Loucy (cell line): ENCODE data around the gene PIK3CG.

Source experiments
- H2AFZ ChIP-seq: fragments of 200-600 bp; sonication (generic); 2 replicates; pipeline ENCODE4 v1.6.0; 2016; ENCODE audit warnings: antibody characterized with exemption, mild to moderate bottlenecking, low read length, moderate library complexity
- H3F3A ChIP-seq: fragments of 200-600 bp; 2 replicates; pipeline ENCODE4 v1.6.0; 2016; ENCODE audit warnings: antibody characterized with exemption, low read depth, mild to moderate bottlenecking
- H3K27me3 ChIP-seq: fragments of 200-600 bp; sonication (generic); 2 replicates; pipeline ENCODE4 v1.6.1; 2014; ENCODE audit warnings: low read length, mild to moderate bottlenecking; ENCODE audit not compliant: insufficient read depth, poor library complexity, severe bottlenecking
- H3K36me3 ChIP-seq: fragments of 200-600 bp; sonication (generic); 2 replicates; pipeline ENCODE4 v1.6.1; 2016; ENCODE audit warnings: low read length; ENCODE audit not compliant: insufficient read depth
- H3K4me1 ChIP-seq: fragments of 200-600 bp; sonication (generic); 2 replicates; pipeline ENCODE4 v1.5.1; 2014; ENCODE audit warnings: low read length, mild to moderate bottlenecking; ENCODE audit not compliant: insufficient read depth, poor library complexity, severe bottlenecking
- H3K4me2 ChIP-seq: fragments of 200-600 bp; sonication (generic); 2 replicates; pipeline ENCODE4 v1.6.0; 2014; ENCODE audit warnings: antibody characterized with exemption, low read length, low read depth, mild to moderate bottlenecking; ENCODE audit not compliant: poor library complexity, severe bottlenecking
- H3K4me3 ChIP-seq: fragments of 200-600 bp; sonication (generic); 2 replicates; pipeline ENCODE4 v1.5.1; 2014; ENCODE audit warnings: low read length, mild to moderate bottlenecking, mixed read lengths; ENCODE audit not compliant: poor library complexity, severe bottlenecking
- H3K79me2 ChIP-seq: fragments of 200-600 bp; sonication (generic); 2 replicates; pipeline ENCODE4 v1.6.1; 2014; ENCODE audit warnings: low read length; ENCODE audit not compliant: insufficient read depth
- H3K9ac ChIP-seq: fragments of 200-600 bp; sonication (generic); 2 replicates; pipeline ENCODE4 v1.6.0; 2014; ENCODE audit warnings: mild to moderate bottlenecking, low read depth, low read length, moderate library complexity; ENCODE audit not compliant: poor library complexity, severe bottlenecking
- H3K9me2 ChIP-seq: fragments of 200-600 bp; sonication (generic); replicated peaks from 2 replicates; pipeline ENCODE4 v1.6.1; 2016; ENCODE audit warnings: low read depth, low read length, mixed read lengths
- H3K9me3 ChIP-seq: fragments of 200-600 bp; sonication (generic); 2 replicates; pipeline ENCODE4 v1.6.1; 2014; ENCODE audit warnings: mild to moderate bottlenecking, antibody characterized with exemption, low read length, low read depth; ENCODE audit not compliant: insufficient read depth
- H4K20me1 ChIP-seq: fragments of 200-600 bp; sonication (generic); 2 replicates; pipeline ENCODE4 v1.6.0; 2014; ENCODE audit warnings: antibody characterized with exemption, low read length, mild to moderate bottlenecking; ENCODE audit not compliant: insufficient read depth, poor library complexity, severe bottlenecking
- CTCF ChIP-seq: fragments of 200-600 bp; sonication (generic); conservative IDR thresholded peaks from 2 replicates; pipeline ENCODE4 v1.5.1; 2014; ENCODE audit warnings: mild to moderate bottlenecking, antibody characterized with exemption, low read length
- EZH2phosphoT487 ChIP-seq: fragments of 200-600 bp; IDR thresholded peaks from 2 replicates; pipeline ENCODE4 v1.6.1; 2018; ENCODE audit warnings: antibody characterized with exemption, mild to moderate bottlenecking, moderate library complexity, borderline replicate concordance

PIK3CG gene

GRCh38 chr7:106901828-106902441 lies 36.9 kb downstream of the PIK3CG start:
- H3K79me2 ChIP-seq = peaks cover 40% of the 10 kb centered on the region; the same call in 1 of the 2 replicates
- no peaks in the 10 kb centered on the region for H3K9me3 ChIP-seq
- H2AFZ ChIP-seq = no peak overlapping the region
- H3K36me3 ChIP-seq = peaks cover 39% of the 10 kb centered on the region
- no peak overlapping the region for H3K9ac ChIP-seq
- no peak overlapping the region for H3K4me2 ChIP-seq
- no peaks in the 10 kb centered on the region for H3K27me3 ChIP-seq
- H4K20me1 ChIP-seq = peaks cover 4% of the 10 kb centered on the region
- no peak overlapping the region for H3K4me3 ChIP-seq
- no peak for TF ChIP-seq EZH2phosphoT487
- TF ChIP-seq CTCF = no peak
- H3K4me1 ChIP-seq = peaks cover 10% of the 10 kb centered on the region
- H3F3A ChIP-seq = no peaks in the 10 kb centered on the region
- H3K9me2 ChIP-seq = no peaks in the 10 kb centered on the region

- peaks cover 5% of the 10 kb centered on the region for H3K4me1 ChIP-seq
- H3K36me3 ChIP-seq = peaks cover 55% of the 10 kb centered on the region
- TF ChIP-seq CTCF (no peak), EZH2phosphoT487 (no peak)
- H3F3A ChIP-seq = no peaks in the 10 kb centered on the region
- no peak overlapping the region for H3K9ac ChIP-seq
- no peak overlapping the region for H3K4me2 ChIP-seq
- no peak overlapping the region for H3K4me3 ChIP-seq
- no peaks in the 10 kb centered on the region for H3K27me3 ChIP-seq
- H3K9me3 ChIP-seq = no peaks in the 10 kb centered on the region
- H2AFZ ChIP-seq = no peak overlapping the region
- H3K9me2 ChIP-seq = no peaks in the 10 kb centered on the region
- peaks cover 4% of the 10 kb centered on the region for H4K20me1 ChIP-seq
- peaks cover 18% of the 10 kb centered on the region; the same call in 1 of the 2 replicates for H3K79me2 ChIP-seq
Measured at GRCh38 chr7:106905734-106906133, 40.7 kb downstream of the PIK3CG start.

GRCh38 chr7:106911959-106912358 lies 46.9 kb downstream of the PIK3CG start:
- H3K4me1 ChIP-seq = no peaks in the 10 kb centered on the region
- H4K20me1 ChIP-seq = no peaks in the 10 kb centered on the region
- H3K9ac ChIP-seq = no peak overlapping the region
- no peak overlapping the region for H3K4me2 ChIP-seq
- H3K27me3 ChIP-seq = no peaks in the 10 kb centered on the region
- peaks cover 23% of the 10 kb centered on the region; the same call in 1 of the 2 replicates for H3K36me3 ChIP-seq
- H3K79me2 ChIP-seq = no peaks in the 10 kb centered on the region
- no peaks in the 10 kb centered on the region for H3K9me2 ChIP-seq
- no peaks in the 10 kb centered on the region for H3K9me3 ChIP-seq
- no peak for TF ChIP-seq CTCF
- no peak for TF ChIP-seq EZH2phosphoT487
- H3K4me3 ChIP-seq = no peak overlapping the region
- H3F3A ChIP-seq = no peaks in the 10 kb centered on the region
- no peak overlapping the region for H2AFZ ChIP-seq
